H4 (cell line): ENCODE results near the gene ANKHD1. TPM values are rescaled to one million over a fixed set of nuclear protein-coding genes. Genes with fewer than 3 reads are reported as not detected.
"Not testable (repeated sequence)": the region's sequence is repeated elsewhere in the genome, so short reads cannot be mapped to it uniquely, and the experiment has no call there.

Experiments
- DNase-seq: peaks from one replicate; pipeline ENCODE4 v3.0.0-alpha.2; 2015; ENCODE audit warnings: low spot score
- total RNA-seq: library from RNA; depleted of rRNA; stranded (reverse); fragments of >200 nt; shearing (Covaris generic); gene quantifications from 2 replicates; pipeline ENCODE4 v1.2.3, GENCODE V29; 2014

Gene ANKHD1
- total RNA-seq, 1 experiment from 2014 or later = 35.5 TPM

DNA sequence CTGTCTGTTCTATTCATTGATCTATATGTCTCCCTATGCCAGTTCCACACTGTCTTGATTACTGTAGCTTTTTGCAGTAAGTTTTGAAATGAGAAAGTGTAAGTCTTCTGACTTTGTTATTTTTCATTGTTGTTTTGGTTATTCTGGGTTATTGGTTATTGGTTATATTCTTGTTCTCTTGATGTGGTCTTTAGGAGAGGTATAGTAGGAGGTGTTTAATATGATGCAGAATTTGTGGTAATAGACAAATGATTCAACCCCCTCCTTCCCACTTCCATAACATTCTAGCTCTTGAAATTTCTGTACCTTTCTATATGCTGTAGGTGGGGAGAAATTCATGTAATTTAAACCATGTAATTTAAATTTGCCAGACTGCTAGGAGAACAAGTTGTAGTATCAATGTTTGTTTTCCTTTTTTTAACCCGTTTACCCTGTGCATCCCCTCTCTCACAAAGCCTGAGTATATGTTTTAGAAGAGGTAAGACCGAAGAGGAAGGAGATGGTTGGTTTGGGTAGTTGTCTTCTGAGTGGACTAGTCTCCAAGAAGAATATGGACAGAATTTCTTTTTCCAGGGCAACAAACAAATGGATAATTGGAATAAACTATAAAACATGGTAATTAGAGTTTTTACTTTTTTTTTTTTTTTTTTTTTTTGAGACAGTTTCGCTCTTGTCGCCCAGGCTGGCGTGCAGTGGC, 19.2 kb downstream of the ANKHD1 start:
- DNase-seq = no peak

DNA sequence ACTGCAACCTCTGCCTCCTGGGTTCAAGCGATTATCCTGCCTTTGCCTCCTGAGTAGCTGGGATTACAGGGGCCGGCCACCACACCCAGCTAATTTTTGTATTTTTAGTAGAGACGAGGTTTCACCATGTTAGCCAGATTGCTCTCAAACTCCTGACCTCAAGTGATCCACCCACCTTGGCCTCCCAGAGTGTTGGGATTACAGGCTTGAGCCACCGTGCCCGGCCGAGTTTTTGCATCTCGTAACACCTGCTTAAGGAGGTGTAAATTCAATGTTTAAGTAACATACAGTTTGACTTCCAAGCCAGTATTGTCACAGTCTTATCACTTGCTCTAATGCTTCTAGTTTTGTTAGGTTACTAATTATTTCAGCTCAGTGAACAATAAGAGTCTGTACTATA, 19.7 kb downstream of the ANKHD1 start:
- DNase-seq = not testable (repeated sequence)

- no peak for DNase-seq
These were observed 22.0 kb downstream of the ANKHD1 start for GRCh38 chr5:140423609-140424008.

- DNase-seq = no peak
These were observed 22.5 kb downstream of the ANKHD1 start for GRCh38 chr5:140424135-140424534.

DNA sequence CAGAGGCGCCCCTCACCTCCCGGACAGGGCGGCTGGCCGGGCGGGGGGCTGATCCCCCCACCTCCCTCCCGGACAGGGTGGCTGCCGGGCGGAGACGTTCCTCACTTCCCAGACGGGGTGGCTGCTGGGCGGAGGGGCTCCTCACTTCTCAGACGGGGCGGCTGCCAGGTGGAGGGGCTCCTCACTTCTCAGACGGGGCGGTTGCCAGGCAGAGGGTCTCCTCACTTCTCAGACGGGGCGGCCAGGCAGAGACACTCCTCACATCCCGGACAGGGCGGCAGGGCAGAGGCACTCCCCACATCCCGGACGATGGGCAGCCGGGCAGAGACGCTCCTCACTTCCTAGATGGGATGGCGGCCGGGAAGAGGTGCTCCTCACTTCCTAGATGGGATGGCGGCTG, 26.1 kb downstream of the ANKHD1 start:
- DNase-seq = not testable (repeated sequence)

DNA sequence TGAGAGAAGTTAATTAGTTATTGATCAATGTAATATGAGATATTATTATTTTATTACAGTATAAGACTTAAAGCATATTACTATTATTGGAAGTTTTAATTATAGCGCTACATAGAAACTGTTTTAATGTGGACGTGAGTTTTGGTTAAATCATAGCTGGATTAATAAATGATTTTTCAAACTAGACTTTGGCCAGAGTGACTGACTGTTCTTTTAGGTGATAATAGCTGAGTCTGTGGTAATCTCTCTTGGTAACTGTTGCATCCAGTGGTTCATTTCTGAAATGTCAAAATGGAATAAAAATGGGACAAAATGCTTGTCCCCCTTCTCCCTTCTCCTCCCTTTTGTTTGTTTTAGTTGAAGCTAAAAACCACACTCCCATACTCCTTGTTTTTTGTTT, 28.1 kb downstream of the ANKHD1 start:
- no peak for DNase-seq

GRCh38 chr5:140432212-140432611, 30.6 kb downstream of the ANKHD1 start:
- DNase-seq = no peak

- DNase-seq = no peak
These were observed 31.3 kb downstream of the ANKHD1 start for GRCh38 chr5:140432916-140433315.

GRCh38 chr5:140457368-140457767, 55.7 kb downstream of the ANKHD1 start:
- DNase-seq = not testable (repeated sequence)

GRCh38 chr5:140466981-140467742, 65.5 kb downstream of the ANKHD1 start:
- DNase-seq = no peak

GRCh38 chr5:140468188-140468587, 66.6 kb downstream of the ANKHD1 start:
- DNase-seq = no peak

DNA sequence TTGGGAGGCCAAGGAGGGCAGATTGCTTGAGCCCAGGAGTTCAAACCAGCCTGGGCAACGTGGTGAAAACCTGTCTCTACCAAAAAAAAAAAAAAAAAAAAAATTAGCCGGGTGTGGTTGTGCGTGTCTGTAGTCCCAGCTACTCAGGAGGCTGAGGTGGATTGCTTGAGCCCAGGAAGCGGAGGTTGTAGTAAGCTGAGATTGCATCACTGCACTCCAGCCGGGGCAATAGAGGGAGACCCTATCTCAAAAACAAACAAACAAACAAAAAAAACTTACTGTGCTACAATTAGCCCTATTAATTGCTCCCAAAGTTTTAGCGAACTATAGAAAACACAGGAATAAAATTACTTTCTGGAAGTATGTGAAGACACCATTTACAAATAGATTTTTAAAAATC, 67.6 kb downstream of the ANKHD1 start:
- no peak for DNase-seq

DNA sequence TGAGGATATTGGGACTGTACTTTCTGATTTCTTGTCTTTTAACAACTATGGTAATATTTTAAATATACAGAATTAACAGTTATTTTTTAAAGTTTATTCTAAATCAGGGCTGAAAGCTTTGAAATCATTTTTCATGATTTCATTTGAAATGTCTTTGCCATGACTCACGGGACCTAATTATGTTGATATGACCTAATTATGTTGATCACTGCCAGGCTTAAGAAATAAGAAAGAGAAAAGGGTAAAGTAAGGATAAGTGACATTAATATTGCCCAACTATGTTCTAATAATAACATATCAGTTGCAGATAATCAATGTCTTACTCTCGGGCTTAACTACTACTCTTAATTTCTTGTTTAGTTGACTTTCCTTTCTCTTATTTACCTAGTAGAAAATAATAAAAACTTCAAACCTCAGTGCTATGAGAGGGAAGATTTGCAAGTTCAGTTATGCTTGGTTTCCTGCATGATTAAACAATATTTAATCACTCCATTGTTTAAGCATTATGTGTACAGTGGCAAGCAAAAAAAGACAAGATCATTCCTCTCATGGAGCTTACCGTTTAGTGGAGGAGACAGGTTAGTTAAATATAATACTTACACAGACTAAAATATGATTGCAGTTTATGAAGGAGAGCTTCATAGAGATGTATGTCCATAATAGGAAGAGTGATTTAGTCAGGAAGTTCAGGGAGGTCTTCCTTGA, 78.8 kb downstream of the ANKHD1 start:
- no peak for DNase-seq

GRCh38 chr5:140481758-140482157, 80.1 kb downstream of the ANKHD1 start:
- DNase-seq = no peak

- no peak for DNase-seq
These were observed 81.4 kb downstream of the ANKHD1 start for GRCh38 chr5:140483055-140483454.

DNA sequence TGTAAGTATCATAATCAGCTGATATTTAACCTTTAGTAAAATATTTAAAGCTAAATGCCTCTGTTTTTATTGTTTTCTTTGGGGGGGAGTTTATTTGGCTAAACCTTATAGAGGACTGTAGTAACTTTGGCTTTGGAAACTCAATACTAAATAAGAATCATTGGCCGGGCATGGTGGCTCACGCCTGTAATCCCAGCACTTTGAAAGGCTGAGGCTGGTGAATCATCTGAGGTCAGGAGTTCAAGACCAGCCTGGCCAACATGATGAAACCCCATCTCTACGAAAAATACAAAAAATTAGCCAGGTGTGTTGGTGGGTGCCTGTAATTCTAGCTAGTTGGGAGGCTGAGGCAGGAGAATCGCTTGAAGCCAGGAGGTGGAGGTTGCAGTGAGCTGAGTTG, 86.5 kb downstream of the ANKHD1 start:
- not testable (repeated sequence) for DNase-seq

DNA sequence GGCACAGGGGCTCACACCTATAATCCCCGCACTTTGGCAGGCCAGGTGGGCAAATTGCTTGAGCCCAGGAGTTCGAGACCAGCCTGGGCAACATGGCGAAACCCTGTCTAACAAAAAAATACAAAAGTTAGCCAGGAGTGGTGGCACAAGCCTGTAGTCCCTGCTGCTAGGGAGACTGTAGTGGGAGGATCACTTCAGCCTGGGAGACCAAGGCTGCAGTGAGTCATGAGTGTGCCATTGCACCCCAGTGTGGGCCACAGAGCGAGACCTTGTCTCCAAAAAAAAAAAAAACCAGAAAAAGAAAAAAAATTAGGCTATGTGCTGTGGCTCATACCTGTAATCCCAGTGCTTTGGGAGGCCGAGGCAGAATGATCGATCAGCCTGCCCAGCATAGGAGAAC, 87.3 kb downstream of the ANKHD1 start:
- DNase-seq = no peak

GRCh38 chr5:140497897-140498296, 96.3 kb downstream of the ANKHD1 start:
- DNase-seq = no peak

GRCh38 chr5:140498591-140498990, 97.0 kb downstream of the ANKHD1 start:
- no peak for DNase-seq

- no peak for DNase-seq
These were observed 101.2 kb downstream of the ANKHD1 start for GRCh38 chr5:140502834-140503233.

GRCh38 chr5:140509898-140510297, 108.3 kb downstream of the ANKHD1 start:
- no peak for DNase-seq

- DNase-seq = no peak
These were observed 111.5 kb downstream of the ANKHD1 start for GRCh38 chr5:140513124-140513523.

- no peak for DNase-seq
These were observed 122.4 kb downstream of the ANKHD1 start for GRCh38 chr5:140524003-140524402.
